IMR-90 (cell line): ENCODE data around the gene HEXD.

Experiments used
- BHLHE40 ChIP-seq: fragments of 150-350 bp; IDR thresholded peaks from 2 replicates; pipeline ENCODE4 v1.6.1; 2016; ENCODE audit warnings: mild to moderate bottlenecking, low read depth, low read length
- CTCF ChIP-seq: conservative IDR thresholded peaks from 2 replicates; pipeline ENCODE4 v1.5.1; 2012; ENCODE audit warnings: mild to moderate bottlenecking, low read depth, low read length, improper control_type of control experiment
- MXI1 ChIP-seq: IDR thresholded peaks from 2 replicates; pipeline ENCODE4 v1.6.1; 2012; ENCODE audit warnings: low read depth, mild to moderate bottlenecking, low read length, moderate library complexity, borderline replicate concordance
- POLR2A ChIP-seq: IDR thresholded peaks from 2 replicates; pipeline ENCODE4 v1.6.1; 2012; ENCODE audit warnings: mild to moderate bottlenecking, low read depth, low read length
- RFX5 ChIP-seq: IDR thresholded peaks from 2 replicates; pipeline ENCODE4 v1.8.0; 2012; ENCODE audit warnings: low read depth, mild to moderate bottlenecking, low read length, moderate library complexity
- SMC3 ChIP-seq: fragments of 150-350 bp; IDR thresholded peaks from 2 replicates; pipeline ENCODE4 v1.6.1; 2016; ENCODE audit warnings: low read depth, mild to moderate bottlenecking, antibody characterized with exemption, low read length, moderate library complexity

GRCh38 chr17:82437325-82437668 lies 19.1 kb downstream of the HEXD start:
- no peak for TF ChIP-seq CTCF
- TF ChIP-seq POLR2A: no peak
- TF ChIP-seq SMC3: no peak
- TF ChIP-seq BHLHE40: no peak
- no peak for TF ChIP-seq RFX5
- TF ChIP-seq MXI1: no peak
